ENCODE data around the gene LRP4. TPM values are rescaled to one million over a fixed set of nuclear protein-coding genes. Genes with fewer than 3 reads are reported as not detected.
"Not testable (repeated sequence)": the region's sequence is repeated elsewhere in the genome, so short reads cannot be mapped to it uniquely, and the experiment has no call there.

The LRP4 gene
- total RNA-seq, 1 donor from 2014 or later = 49.3 TPM

GRCh38 chr11:46936138-46937110 is 18.1 kb upstream of the LRP4 start, which contains the start of gene CSTPP1:
Gene CSTPP1 (plus strand): TSS chr11:46936761. CDS start chr11:46936806, 45 bp downstream.
- TF ChIP-seq CTCF (IDR thresholded peaks at IDR 0.05) = no peak
- peaks cover 6% of the 10 kb centered on the region for H3K27me3 Mint-ChIP-seq (ENCODE audit: unreplicated experiment)
- H3K27ac Mint-ChIP-seq (ENCODE audit: unreplicated experiment) = peak within 1 kb of the TSS; percentile 98
- H3K4me1 Mint-ChIP-seq (ENCODE audit: unreplicated experiment) = peaks cover 17% of the 10 kb centered on the region
- H3K9me3 Mint-ChIP-seq (ENCODE audit: unreplicated experiment) = no peaks in the 10 kb centered on the region
- peak within 1 kb of the TSS; percentile 100 for H3K4me3 Mint-ChIP-seq (ENCODE audit: unreplicated experiment)
- peak; percentile 96 for DNase-seq (ENCODE audit: extremely low spot score, unreplicated experiment)
- H3K36me3 Mint-ChIP-seq (ENCODE audit: unreplicated experiment) = no peaks in the 10 kb centered on the region

GRCh38 chr11:46930089-46930488 is 11.7 kb upstream of the LRP4 start:
- Mint-ChIP-seq H3K4me1 (ENCODE audit: unreplicated experiment) (peaks cover 5% of the 10 kb centered on the region), H3K4me3 (ENCODE audit: unreplicated experiment) (no peak overlapping the region), H3K27me3 (ENCODE audit: unreplicated experiment) (peaks cover 11% of the 10 kb centered on the region), H3K36me3 (ENCODE audit: unreplicated experiment) (no peaks in the 10 kb centered on the region), H3K27ac (ENCODE audit: unreplicated experiment) (no peak overlapping the region), H3K9me3 (ENCODE audit: unreplicated experiment) (no peaks in the 10 kb centered on the region)
- TF ChIP-seq CTCF (IDR thresholded peaks at IDR 0.05) = no peak
- no peak for DNase-seq (ENCODE audit: extremely low spot score, unreplicated experiment)

- not testable (repeated sequence) for H3K4me1 Mint-ChIP-seq (ENCODE audit: unreplicated experiment); H3K27ac Mint-ChIP-seq (ENCODE audit: unreplicated experiment); H3K36me3 Mint-ChIP-seq (ENCODE audit: unreplicated experiment); DNase-seq (ENCODE audit: extremely low spot score, unreplicated experiment); H3K27me3 Mint-ChIP-seq (ENCODE audit: unreplicated experiment); H3K4me3 Mint-ChIP-seq (ENCODE audit: unreplicated experiment); H3K9me3 Mint-ChIP-seq (ENCODE audit: unreplicated experiment)
Measured at GRCh38 chr11:46928701-46929100, 10.4 kb upstream of the LRP4 start.

- not testable (repeated sequence) for H3K27me3 Mint-ChIP-seq (ENCODE audit: unreplicated experiment); H3K4me3 Mint-ChIP-seq (ENCODE audit: unreplicated experiment); H3K36me3 Mint-ChIP-seq (ENCODE audit: unreplicated experiment); DNase-seq (ENCODE audit: extremely low spot score, unreplicated experiment); H3K4me1 Mint-ChIP-seq (ENCODE audit: unreplicated experiment); H3K27ac Mint-ChIP-seq (ENCODE audit: unreplicated experiment); H3K9me3 Mint-ChIP-seq (ENCODE audit: unreplicated experiment)
Measured at GRCh38 chr11:46927928-46928327, 9.6 kb upstream of the LRP4 start.

- H3K4me3 Mint-ChIP-seq (ENCODE audit: unreplicated experiment) = no peak overlapping the region
- H3K27ac Mint-ChIP-seq (ENCODE audit: unreplicated experiment) = peak overlapping the region; percentile 94
- H3K27me3 Mint-ChIP-seq (ENCODE audit: unreplicated experiment) = peaks cover under 1% of the 10 kb centered on the region
Measured at GRCh38 chr11:46920755-46921154, 2.4 kb upstream of the LRP4 start.

More at GRCh38 chr11:46920755-46921154, 2.4 kb upstream of the LRP4 start:
- Mint-ChIP-seq H3K9me3 (ENCODE audit: unreplicated experiment) (no peaks in the 10 kb centered on the region), H3K36me3 (ENCODE audit: unreplicated experiment) (no peaks in the 10 kb centered on the region), H3K4me1 (ENCODE audit: unreplicated experiment) (peaks cover 47% of the 10 kb centered on the region)
- DNase-seq (ENCODE audit: extremely low spot score, unreplicated experiment) = no peak
- no peak for TF ChIP-seq CTCF (IDR thresholded peaks at IDR 0.05)

Measured in osteocyte (in vitro differentiated cells).